Heart left ventricle (tissue), 11 donors: ENCODE results near the gene IGSF8. TPM values are rescaled to one million over a fixed set of nuclear protein-coding genes. Genes with fewer than 3 reads are reported as not detected.

Experiments
- polyA plus RNA-seq, 2 donors: library from polyadenylated mRNA; stranded (reverse); fragments of 200-250 nt; gene quantifications; one replicate each; pipeline ENCODE4 v1.2.3, GENCODE V29; 2013
- total RNA-seq, 9 donors: library from RNA; depleted of rRNA in 2 of 9; stranded (reverse); fragments of >200 nt in 2 of 9; fragmentation: NEBNext Ultra II Directional in 3 of 9; extraction: Animal tissue kit (Norgen Biotek cat#: 25700) in 3 of 9; gene quantifications; one replicate each; pipeline versions ENCODE4 v1.1.0 to v1.2.4, GENCODE V29; 2016 to 2023
- donor health status: ischemic (EF 13 %, LVEDD 7.1; RV severe dilation, severe dysfunction).
- donor health status: healthy with polysubstance abuse.
- donor health status: DM: no; HTN: yes; CAD: no.
- donor health status: DM: no; HTN: no; CAD: no.
- donor health status: ischemic (EF 25% LVEDD 5.7; RV mildly dilated, moderate dysfunction).
- donor health status: healthy.
- donor health status: DM: yes; HTN: yes; CAD: no.
- donor health status: PGD.
- donor health status: nonischemic (EF 23%, LVEDD 6.1; RV moderate dilation, normal function).

IGSF8 gene
- total and polyA plus RNA-seq, 11 donors = 15.0 to 49.3 (median 24.8) TPM

Other genes with a start within 250 kb of the IGSF8 start
- gene VSIG8, start 236.0 kb downstream of the IGSF8 start, total RNA-seq = not detected
- under 1 TPM in 1 of 2 donors, not detected in 1; 0.27 TPM for gene VSIG8, start 236.0 kb downstream of the IGSF8 start, polyA plus RNA-seq
- 1 to 10 TPM in 1 of 9 donors, under 1 TPM in 6, not detected in 2; 0.31 to 1.8 (median 0.62) TPM for gene CFAP45, start 198.5 kb downstream of the IGSF8 start, total RNA-seq
- gene CFAP45, start 198.5 kb downstream of the IGSF8 start, polyA plus RNA-seq = 1 to 10 TPM in 1 of 2 donors, under 1 TPM in 1; 0.29 to 1.3 TPM
- gene TAGLN2, start 173.1 kb downstream of the IGSF8 start, total RNA-seq = 100 to 1,000 TPM in 5 of 9 donors, 10 to 100 TPM in 4; 84.3 to 246 (median 131) TPM
- 100 to 1,000 TPM; 113 to 226 TPM for gene TAGLN2, start 173.1 kb downstream of the IGSF8 start, polyA plus RNA-seq
- 1 to 10 TPM in 1 of 9 donors, under 1 TPM in 3, not detected in 5; 0.10 to 4.8 (median 0.12) TPM for gene IGSF9, start 153.0 kb downstream of the IGSF8 start, total RNA-seq
- under 1 TPM in 1 of 2 donors, not detected in 1; 0.06 TPM for gene IGSF9, start 153.0 kb downstream of the IGSF8 start, polyA plus RNA-seq
- gene SLAMF9, start 144.4 kb downstream of the IGSF8 start, total RNA-seq = under 1 TPM in 1 of 9 donors, not detected in 8; 0.88 TPM
- under 1 TPM in 1 of 2 donors, not detected in 1; 0.24 TPM for gene SLAMF9, start 144.4 kb downstream of the IGSF8 start, polyA plus RNA-seq
- gene PIGM, start 66.6 kb downstream of the IGSF8 start, total RNA-seq = 1 to 10 TPM; 1.7 to 4.1 (median 2.5) TPM
- 1 to 10 TPM; 1.6 to 2.1 TPM for gene PIGM, start 66.6 kb downstream of the IGSF8 start, polyA plus RNA-seq
- 1 to 10 TPM in 1 of 9 donors, under 1 TPM in 1, not detected in 7; 0.48 to 1.1 TPM for gene KCNJ10, start 28.5 kb downstream of the IGSF8 start, total RNA-seq
- under 1 TPM in 1 of 2 donors, not detected in 1; 0.08 TPM for gene KCNJ10, start 28.5 kb downstream of the IGSF8 start, polyA plus RNA-seq
- under 1 TPM in 2 of 9 donors, not detected in 7; 0.06 to 0.29 TPM for gene KCNJ9, start 17.1 kb downstream of the IGSF8 start, total RNA-seq
- gene KCNJ9, start 17.1 kb downstream of the IGSF8 start, polyA plus RNA-seq = under 1 TPM in 1 of 2 donors, not detected in 1; 0.08 TPM
- gene ATP1A2, start 17.1 kb upstream of the IGSF8 start, total RNA-seq = 100 to 1,000 TPM; 115 to 393 (median 280) TPM
- gene ATP1A2, start 17.1 kb upstream of the IGSF8 start, polyA plus RNA-seq = 10 to 100 TPM; 29.5 to 79.3 TPM
- 1 to 10 TPM in 1 of 9 donors, under 1 TPM in 3, not detected in 5; 0.09 to 1.3 (median 0.29) TPM for gene ATP1A4, start 53.0 kb upstream of the IGSF8 start, total RNA-seq
- gene ATP1A4, start 53.0 kb upstream of the IGSF8 start, polyA plus RNA-seq = under 1 TPM in 1 of 2 donors, not detected in 1; 0.12 TPM
- gene CASQ1, start 92.0 kb upstream of the IGSF8 start, total RNA-seq = 100 to 1,000 TPM in 1 of 9 donors, 10 to 100 TPM in 8; 23.6 to 129 (median 45.9) TPM
- 10 to 100 TPM; 35.4 to 55.9 TPM for gene CASQ1, start 92.0 kb upstream of the IGSF8 start, polyA plus RNA-seq
- 100 to 1,000 TPM; 134 to 581 (median 290) TPM for gene PEA15, start 106.8 kb upstream of the IGSF8 start, total RNA-seq
- 1,000 to 10,000 TPM in 1 of 2 donors, 100 to 1,000 TPM in 1; 250 to 1,078 TPM for gene PEA15, start 106.8 kb upstream of the IGSF8 start, polyA plus RNA-seq
- gene DCAF8, start 163.9 kb upstream of the IGSF8 start, total RNA-seq = 100 to 1,000 TPM; 111 to 161 (median 131) TPM
- gene DCAF8, start 163.9 kb upstream of the IGSF8 start, polyA plus RNA-seq = 10 to 100 TPM; 78.4 to 96.9 TPM
- 100 to 1,000 TPM in 1 of 9 donors, 10 to 100 TPM in 8; 65.0 to 105 (median 85.7) TPM for gene PEX19, start 186.5 kb upstream of the IGSF8 start, total RNA-seq
- gene PEX19, start 186.5 kb upstream of the IGSF8 start, polyA plus RNA-seq = 10 to 100 TPM; 22.5 to 44.8 TPM
- gene COPA, start 244.6 kb upstream of the IGSF8 start, total RNA-seq = 100 to 1,000 TPM in 6 of 9 donors, 10 to 100 TPM in 3; 78.6 to 129 (median 115) TPM
- 10 to 100 TPM; 46.9 to 97.8 TPM for gene COPA, start 244.6 kb upstream of the IGSF8 start, polyA plus RNA-seq
- 100 to 1,000 TPM in 1 of 9 donors, 10 to 100 TPM in 8; 54.1 to 101 (median 72.2) TPM for gene NCSTN, start 244.8 kb upstream of the IGSF8 start, total RNA-seq
- 10 to 100 TPM; 47.3 to 47.9 TPM for gene NCSTN, start 244.8 kb upstream of the IGSF8 start, polyA plus RNA-seq